Measurements from ENCODE around the gene PDGFA. TPM values are rescaled to one million over a fixed set of nuclear protein-coding genes. Genes with fewer than 3 reads are reported as not detected.

PDGFA gene
- 17.2 and 24.0 TPM in 2 replicates for total RNA-seq

GRCh38 chr7:519484-520390, at the start of gene PDGFA:
TSS of gene PDGFA (minus strand) at chr7:519846. CDS start at chr7:519001, 845 bp downstream.

Other genes with a start within 250 kb of the PDGFA start
- not detected in 2 replicates for gene FOXL3, start 229.7 kb downstream of the PDGFA start, total RNA-seq
- 6.7 and 7.9 TPM in 2 replicates for gene DNAAF5, start 206.9 kb upstream of the PDGFA start, total RNA-seq
- gene PRKAR1B, start 207.4 kb upstream of the PDGFA start, total RNA-seq = 11.7 and 13.7 TPM in 2 replicates

Data from smooth muscle cell of bladder (primary cell).